NCI-H2107 treated with DMSO at 0.1 percent for 48 hours (cell line): ENCODE data around the gene ZNF579.
"Not testable (repeated sequence)": the region's sequence is repeated elsewhere in the genome, so short reads cannot be mapped to it uniquely, and the experiment has no call there.

ENCODE experiments used
- DNase-seq: peaks from one replicate; lab custom pipeline; 2025; ENCODE audit not compliant: unreplicated experiment; lab: John Stamatoyannopoulos, UW

ZNF579 gene

GRCh38 chr19:55573929-55574328, 6.7 kb downstream of the ZNF579 start:
- DNase-seq = not testable (repeated sequence)

- not testable (repeated sequence) for DNase-seq
These were observed 11.2 kb downstream of the ZNF579 start for GRCh38 chr19:55569477-55569876.

- no peak for DNase-seq
These were observed 12.8 kb downstream of the ZNF579 start for GRCh38 chr19:55567708-55568328.

GRCh38 chr19:55566823-55567222, 13.8 kb downstream of the ZNF579 start:
- DNase-seq = no peak

GRCh38 chr19:55563261-55563690, 17.4 kb downstream of the ZNF579 start:
- peak; percentile 3 for DNase-seq

GRCh38 chr19:55559684-55560083, 21.0 kb downstream of the ZNF579 start:
- no peak for DNase-seq

- DNase-seq = peak; percentile 2
These were observed 25.9 kb downstream of the ZNF579 start for GRCh38 chr19:55554741-55555152.

GRCh38 chr19:55554302-55554701, 26.3 kb downstream of the ZNF579 start:
- no peak for DNase-seq

GRCh38 chr19:55553217-55554182, 27.1 kb downstream of the ZNF579 start:
- DNase-seq = no peak

- no peak for DNase-seq
These were observed 28.0 kb downstream of the ZNF579 start for GRCh38 chr19:55552620-55553019.

- DNase-seq = no peak
These were observed 28.4 kb downstream of the ZNF579 start for GRCh38 chr19:55552206-55552605.

GRCh38 chr19:55550321-55550650, 30.4 kb downstream of the ZNF579 start:
- DNase-seq = no peak

- DNase-seq = peak; percentile 46
These were observed 30.9 kb downstream of the ZNF579 start for GRCh38 chr19:55549500-55550320.

- DNase-seq = no peak
These were observed 33.6 kb downstream of the ZNF579 start for GRCh38 chr19:55546822-55547614.

- no peak for DNase-seq
These were observed 34.6 kb downstream of the ZNF579 start for GRCh38 chr19:55546011-55546410.

- DNase-seq = no peak
These were observed 35.2 kb downstream of the ZNF579 start, which contains the start of gene SBK3 for GRCh38 chr19:55545443-55545842. TSS of gene SBK3 (minus strand) at chr19:55545543. CDS start at chr19:55545543, 0 bp downstream.

- DNase-seq = no peak
These were observed 35.7 kb downstream of the ZNF579 start for GRCh38 chr19:55544776-55545439.

- no peak for DNase-seq
These were observed 36.6 kb downstream of the ZNF579 start for GRCh38 chr19:55544014-55544413.

GRCh38 chr19:55543567-55543966, 37.1 kb downstream of the ZNF579 start:
- no peak for DNase-seq

- no peak for DNase-seq
These were observed 38.3 kb downstream of the ZNF579 start for GRCh38 chr19:55542292-55542855.
